ENCODE data around the gene SLC35G4. TPM values are rescaled to one million over a fixed set of nuclear protein-coding genes. Genes with fewer than 3 reads are reported as not detected.
"Not testable (repeated sequence)": the region's sequence is repeated elsewhere in the genome, so short reads cannot be mapped to it uniquely, and the experiment has no call there.

Gene SLC35G4
- not detected in 3 replicates for total RNA-seq

DNA sequence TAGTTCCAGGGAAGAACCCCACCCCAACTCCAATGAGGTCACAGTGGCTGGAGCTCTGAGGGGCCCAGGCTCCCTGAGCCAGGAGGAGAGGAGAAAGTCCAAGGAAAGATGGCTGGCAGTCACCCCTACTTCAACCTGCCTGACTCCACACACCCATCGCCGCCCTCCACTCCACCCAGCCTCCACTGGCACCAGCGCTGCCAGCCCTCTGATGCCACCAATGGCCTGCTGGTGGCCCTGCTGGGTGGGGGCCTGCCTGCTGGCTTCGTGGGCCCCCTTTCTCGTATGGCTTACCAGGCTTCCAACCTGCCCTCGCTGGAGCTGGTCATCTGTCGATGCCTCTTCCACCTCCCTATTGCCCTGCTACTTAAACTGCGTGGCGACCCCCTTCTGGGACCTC, at the start of gene SLC35G4:
Gene SLC35G4 (plus strand): TSS at position 109 of the 400 bp plus-strand sequence. CDS start 0 bp downstream, at position 109.
- not testable (repeated sequence) for H3K9me3 Mint-ChIP-seq, H3K4me1 Mint-ChIP-seq, H3K27ac Mint-ChIP-seq

GRCh38 chr18:11561293-11561692, 48.1 kb upstream of the SLC35G4 start:
- Mint-ChIP-seq H3K9me3 (no peaks in the 10 kb centered on the region), H3K4me3 (no peak overlapping the region), H3K4me1 (no peaks in the 10 kb centered on the region), H3K36me3 (no peaks in the 10 kb centered on the region), H3K27ac (no peak overlapping the region), H3K27me3 (ENCODE audit: low read depth) (peaks cover 2% of the 10 kb centered on the region)
- no peak for DNase-seq (ENCODE audit: low spot score in 2 of 2, unreplicated experiment in 2 of 2)
- TF ChIP-seq, protein P1, sequence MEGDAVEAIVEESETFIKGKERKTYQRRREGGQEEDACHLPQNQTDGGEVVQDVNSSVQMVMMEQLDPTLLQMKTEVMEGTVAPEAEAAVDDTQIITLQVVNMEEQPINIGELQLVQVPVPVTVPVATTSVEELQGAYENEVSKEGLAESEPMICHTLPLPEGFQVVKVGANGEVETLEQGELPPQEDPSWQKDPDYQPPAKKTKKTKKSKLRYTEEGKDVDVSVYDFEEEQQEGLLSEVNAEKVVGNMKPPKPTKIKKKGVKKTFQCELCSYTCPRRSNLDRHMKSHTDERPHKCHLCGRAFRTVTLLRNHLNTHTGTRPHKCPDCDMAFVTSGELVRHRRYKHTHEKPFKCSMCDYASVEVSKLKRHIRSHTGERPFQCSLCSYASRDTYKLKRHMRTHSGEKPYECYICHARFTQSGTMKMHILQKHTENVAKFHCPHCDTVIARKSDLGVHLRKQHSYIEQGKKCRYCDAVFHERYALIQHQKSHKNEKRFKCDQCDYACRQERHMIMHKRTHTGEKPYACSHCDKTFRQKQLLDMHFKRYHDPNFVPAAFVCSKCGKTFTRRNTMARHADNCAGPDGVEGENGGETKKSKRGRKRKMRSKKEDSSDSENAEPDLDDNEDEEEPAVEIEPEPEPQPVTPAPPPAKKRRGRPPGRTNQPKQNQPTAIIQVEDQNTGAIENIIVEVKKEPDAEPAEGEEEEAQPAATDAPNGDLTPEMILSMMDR (IDR thresholded peaks at IDR 0.05; ENCODE audit: unreplicated experiment), result no peak

More for the DNA sequence above, at the start of gene SLC35G4:
- H3K4me3 Mint-ChIP-seq; H3K27me3 Mint-ChIP-seq (ENCODE audit: low read depth); H3K36me3 Mint-ChIP-seq; DNase-seq (ENCODE audit: low spot score in 2 of 2, unreplicated experiment in 2 of 2): not testable (repeated sequence)

- Mint-ChIP-seq H3K27ac (no peak overlapping the region), H3K4me1 (no peaks in the 10 kb centered on the region), H3K9me3 (no peaks in the 10 kb centered on the region), H3K36me3 (no peaks in the 10 kb centered on the region), H3K27me3 (ENCODE audit: low read depth) (peaks cover 10% of the 10 kb centered on the region), H3K4me3 (no peak overlapping the region)
- TF ChIP-seq, protein P1 (IDR thresholded peaks at IDR 0.05; ENCODE audit: unreplicated experiment), result no peak
- DNase-seq (ENCODE audit: low spot score in 2 of 2, unreplicated experiment in 2 of 2), result no peak
Observed at GRCh38 chr18:11565716-11566115, 43.7 kb upstream of the SLC35G4 start.

- no peak overlapping the region for H3K4me3 Mint-ChIP-seq
- TF ChIP-seq, protein P1 (IDR thresholded peaks at IDR 0.05; ENCODE audit: unreplicated experiment), result no peak
- no peaks in the 10 kb centered on the region for H3K9me3 Mint-ChIP-seq
- H3K36me3 Mint-ChIP-seq, result no peaks in the 10 kb centered on the region
- H3K27me3 Mint-ChIP-seq (ENCODE audit: low read depth), result peaks cover 12% of the 10 kb centered on the region
- H3K4me1 Mint-ChIP-seq, result no peaks in the 10 kb centered on the region
- DNase-seq (ENCODE audit: low spot score in 2 of 2, unreplicated experiment in 2 of 2), result no peak
- no peak overlapping the region for H3K27ac Mint-ChIP-seq
Observed at GRCh38 chr18:11566236-11566965, 43.0 kb upstream of the SLC35G4 start.

GRCh38 chr18:11567396-11567795, 42.0 kb upstream of the SLC35G4 start:
- H3K27ac Mint-ChIP-seq, result no peak overlapping the region
- H3K27me3 Mint-ChIP-seq (ENCODE audit: low read depth), result peaks cover 12% of the 10 kb centered on the region

GRCh38 chr18:11570073-11570588, 39.3 kb upstream of the SLC35G4 start:
- Mint-ChIP-seq H3K9me3 (no peaks in the 10 kb centered on the region), H3K36me3 (no peaks in the 10 kb centered on the region), H3K4me1 (peaks cover 3% of the 10 kb centered on the region), H3K4me3 (no peak overlapping the region), H3K27me3 (ENCODE audit: low read depth) (peaks cover 18% of the 10 kb centered on the region), H3K27ac (no peak overlapping the region)
- TF ChIP-seq, protein P1 (IDR thresholded peaks at IDR 0.05; ENCODE audit: unreplicated experiment), result no peak
- DNase-seq (ENCODE audit: low spot score in 2 of 2, unreplicated experiment in 2 of 2), result no peak

More at GRCh38 chr18:11567396-11567795, 42.0 kb upstream of the SLC35G4 start:
- no peak for DNase-seq (ENCODE audit: low spot score in 2 of 2, unreplicated experiment in 2 of 2)
- H3K36me3 Mint-ChIP-seq, result no peaks in the 10 kb centered on the region
- H3K4me3 Mint-ChIP-seq, result no peak overlapping the region
- no peaks in the 10 kb centered on the region for H3K4me1 Mint-ChIP-seq
- no peaks in the 10 kb centered on the region for H3K9me3 Mint-ChIP-seq
- TF ChIP-seq, protein P1 (IDR thresholded peaks at IDR 0.05; ENCODE audit: unreplicated experiment), result no peak

Data from mesothelial cell of epicardium (in vitro differentiated cells).